ENCODE results near the gene IL15RA.
"Not testable (repeated sequence)": the region's sequence is repeated elsewhere in the genome, so short reads cannot be mapped to it uniquely, and the experiment has no call there.

The IL15RA gene

GRCh38 chr10:5946786-5947185, 30.6 kb downstream of the IL15RA start:
- TF ChIP-seq CTCF (IDR thresholded peaks at IDR 0.05; ENCODE audit: low read depth, low read length, missing control alignments): no peak

GRCh38 chr10:5946419-5946775, 30.9 kb downstream of the IL15RA start:
- DNase-seq (ENCODE audit: low read depth); H3K4me3 ChIP-seq (ENCODE audit: low read depth, low read length): not testable (repeated sequence)

More at GRCh38 chr10:5946786-5947185, 30.6 kb downstream of the IL15RA start:
- DNase-seq (ENCODE audit: low read depth): no peak
- H3K4me3 ChIP-seq (ENCODE audit: low read depth, low read length): no peak overlapping the region

GRCh38 chr10:5945561-5946418, 31.6 kb downstream of the IL15RA start:
- no peak for TF ChIP-seq CTCF (IDR thresholded peaks at IDR 0.05; ENCODE audit: low read depth, low read length, missing control alignments)

GRCh38 chr10:5945190-5945509, 32.2 kb downstream of the IL15RA start:
- DNase-seq (ENCODE audit: low read depth): no peak
- TF ChIP-seq CTCF (IDR thresholded peaks at IDR 0.05; ENCODE audit: low read depth, low read length, missing control alignments): no peak
- H3K4me3 ChIP-seq (ENCODE audit: low read depth, low read length): no peak overlapping the region

More at GRCh38 chr10:5945561-5946418, 31.6 kb downstream of the IL15RA start:
- no peak for DNase-seq (ENCODE audit: low read depth)
- no peak overlapping the region for H3K4me3 ChIP-seq (ENCODE audit: low read depth, low read length)

GRCh38 chr10:5944389-5945189, 32.8 kb downstream of the IL15RA start:
- H3K4me3 ChIP-seq (ENCODE audit: low read depth, low read length): no peak overlapping the region
- DNase-seq (ENCODE audit: low read depth): no peak
- TF ChIP-seq CTCF (IDR thresholded peaks at IDR 0.05; ENCODE audit: low read depth, low read length, missing control alignments): no peak

- no peak for DNase-seq (ENCODE audit: low read depth)
- H3K4me3 ChIP-seq (ENCODE audit: low read depth, low read length): no peak overlapping the region
- no peak for TF ChIP-seq CTCF (IDR thresholded peaks at IDR 0.05; ENCODE audit: low read depth, low read length, missing control alignments)
Measured at GRCh38 chr10:5943536-5943935, 33.8 kb downstream of the IL15RA start.

GRCh38 chr10:5942474-5942873, 34.9 kb downstream of the IL15RA start:
- DNase-seq (ENCODE audit: low read depth): no peak
- no peak overlapping the region for H3K4me3 ChIP-seq (ENCODE audit: low read depth, low read length)
- no peak for TF ChIP-seq CTCF (IDR thresholded peaks at IDR 0.05; ENCODE audit: low read depth, low read length, missing control alignments)

Data from GM12864 (cell line).